Measurements from ENCODE around the gene CALML6. TPM values are rescaled to one million over a fixed set of nuclear protein-coding genes. Genes with fewer than 3 reads are reported as not detected.
A peak's percentile ranks its signal among the peaks of the same experiment; 100 is the strongest.

The CALML6 gene
- total and polyA plus RNA-seq, 2 experiments from 2014 or later, result 0.87 TPM; not detected in 1

- TF ChIP-seq CREB1 (CRISPR knock-in tag; IDR thresholded peaks at IDR 0.05; ENCODE audit: low read depth) (no peak), STAT1 (IDR thresholded peaks at IDR 0.05; ENCODE audit: unreplicated experiment) (no peak), ZNF114 (CRISPR knock-in tag; IDR thresholded peaks at IDR 0.05) (no peak), ZNF331 (CRISPR knock-in tag; IDR thresholded peaks at IDR 0.05; ENCODE audit: low read depth) (no peak)
- TF ChIP-seq, protein P1, sequence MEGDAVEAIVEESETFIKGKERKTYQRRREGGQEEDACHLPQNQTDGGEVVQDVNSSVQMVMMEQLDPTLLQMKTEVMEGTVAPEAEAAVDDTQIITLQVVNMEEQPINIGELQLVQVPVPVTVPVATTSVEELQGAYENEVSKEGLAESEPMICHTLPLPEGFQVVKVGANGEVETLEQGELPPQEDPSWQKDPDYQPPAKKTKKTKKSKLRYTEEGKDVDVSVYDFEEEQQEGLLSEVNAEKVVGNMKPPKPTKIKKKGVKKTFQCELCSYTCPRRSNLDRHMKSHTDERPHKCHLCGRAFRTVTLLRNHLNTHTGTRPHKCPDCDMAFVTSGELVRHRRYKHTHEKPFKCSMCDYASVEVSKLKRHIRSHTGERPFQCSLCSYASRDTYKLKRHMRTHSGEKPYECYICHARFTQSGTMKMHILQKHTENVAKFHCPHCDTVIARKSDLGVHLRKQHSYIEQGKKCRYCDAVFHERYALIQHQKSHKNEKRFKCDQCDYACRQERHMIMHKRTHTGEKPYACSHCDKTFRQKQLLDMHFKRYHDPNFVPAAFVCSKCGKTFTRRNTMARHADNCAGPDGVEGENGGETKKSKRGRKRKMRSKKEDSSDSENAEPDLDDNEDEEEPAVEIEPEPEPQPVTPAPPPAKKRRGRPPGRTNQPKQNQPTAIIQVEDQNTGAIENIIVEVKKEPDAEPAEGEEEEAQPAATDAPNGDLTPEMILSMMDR (conservative IDR thresholded peaks at IDR 0.05; ENCODE audit: low read depth in 2 of 2), result no peak
These were observed 3.2 kb downstream of the CALML6 start (continued) for GRCh38 chr1:1917995-1918900.

DNA sequence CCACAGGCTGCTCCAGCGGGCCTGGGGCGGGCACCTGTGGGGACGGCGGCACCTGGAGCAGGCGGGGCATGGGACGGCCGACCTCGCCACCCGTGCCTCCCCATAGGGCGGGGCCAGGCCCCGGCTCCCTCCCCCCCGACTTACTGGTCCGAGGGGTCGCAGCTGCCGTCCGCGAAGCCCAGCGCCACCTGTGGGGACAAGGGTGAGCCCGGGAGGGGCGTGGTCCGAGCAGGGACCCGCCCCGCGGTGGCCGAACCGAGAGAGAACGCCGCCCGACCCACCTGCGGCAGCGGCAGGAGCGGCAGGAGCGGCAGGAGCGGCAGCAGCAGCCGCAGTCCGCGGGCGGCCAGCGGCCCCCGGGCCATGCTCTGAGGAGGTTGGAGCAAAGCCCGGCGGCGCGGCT lies 3.8 kb downstream of the CALML6 start, which contains the start of gene TMEM52:
TMEM52 (minus strand) TSS at position 379 of the 403 bp plus-strand sequence; CDS start at position 365, 14 bp downstream.
- Histone ChIP-seq H3F3A (replicated peaks; ENCODE audit: low read depth) (0 out of 2 replicates have a peak, but pooled peaks cover 8% of the 10 kb centered on the region), H3K27ac (ENCODE audit: low read depth) (peak within 1 kb of the TSS; percentile 72; the same call in 1 of the 2 replicates), H3K79me2 (replicated peaks; ENCODE audit: insufficient read depth) (no peaks in the 10 kb centered on the region), H3K27me3 (ENCODE audit: insufficient read depth) (no peaks in the 10 kb centered on the region), H3K4me3 (peak within 1 kb of the TSS; percentile 76), H2AFZ (peak within 1 kb of the TSS; percentile 81), H3K36me3 (ENCODE audit: insufficient read depth) (no peaks in the 10 kb centered on the region), H3K9me2 (ENCODE audit: insufficient read depth) (no peaks in the 10 kb centered on the region), H3K4me1 (ENCODE audit: insufficient read depth) (no peaks in the 10 kb centered on the region; the same call in 1 of the 2 replicates), H4K20me1 (replicated peaks; ENCODE audit: insufficient read depth) (no peaks in the 10 kb centered on the region), H3K4me2 (peak within 1 kb of the TSS; percentile 86)
- Mint-ChIP-seq H3K27me3 (ENCODE audit: insufficient read depth, low read depth, poor library complexity) (peaks cover 6% of the 10 kb centered on the region), H3K4me3 (peak within 1 kb of the TSS; percentile 64), H3K36me3 (ENCODE audit: low read depth) (no peaks in the 10 kb centered on the region), H3K4me1 (peaks cover 7% of the 10 kb centered on the region; the same call in 2 of the 3 replicates), H3K9me3 (no peaks in the 10 kb centered on the region), H3K27ac (no peak within 1 kb of the TSS)
- DNase-seq (ENCODE audit: low spot score) (peak; percentile 89), ATAC-seq (peak; percentile 65)
- TF ChIP-seq CREB1 (CRISPR knock-in tag; IDR thresholded peaks at IDR 0.05; ENCODE audit: low read depth) (no peak), ZNF114 (CRISPR knock-in tag; IDR thresholded peaks at IDR 0.05) (no peak), EZH2phosphoT487 (IDR thresholded peaks at IDR 0.05; ENCODE audit: unreplicated experiment) (no peak), JUNB (IDR thresholded peaks at IDR 0.05; ENCODE audit: unreplicated experiment) (no peak), EZH2 (IDR thresholded peaks at IDR 0.05; ENCODE audit: low read depth, unreplicated experiment) (no peak), POLR2AphosphoS5 (IDR thresholded peaks at IDR 0.05; ENCODE audit: low read depth) (0 out of 2 replicates have a peak, but pooled peaks have one; percentile 49), NANOG (IDR thresholded peaks at IDR 0.05; ENCODE audit: borderline replicate concordance) (no peak), ZNF331 (CRISPR knock-in tag; IDR thresholded peaks at IDR 0.05; ENCODE audit: low read depth) (no peak), ETS1 (IDR thresholded peaks at IDR 0.05) (no peak)
- TF ChIP-seq, protein P1 (conservative IDR thresholded peaks at IDR 0.05; ENCODE audit: low read depth in 2 of 2), result peak; percentile 16 to 41; a peak in 3 of 4 replicates
- TF ChIP-seq, protein P2, sequence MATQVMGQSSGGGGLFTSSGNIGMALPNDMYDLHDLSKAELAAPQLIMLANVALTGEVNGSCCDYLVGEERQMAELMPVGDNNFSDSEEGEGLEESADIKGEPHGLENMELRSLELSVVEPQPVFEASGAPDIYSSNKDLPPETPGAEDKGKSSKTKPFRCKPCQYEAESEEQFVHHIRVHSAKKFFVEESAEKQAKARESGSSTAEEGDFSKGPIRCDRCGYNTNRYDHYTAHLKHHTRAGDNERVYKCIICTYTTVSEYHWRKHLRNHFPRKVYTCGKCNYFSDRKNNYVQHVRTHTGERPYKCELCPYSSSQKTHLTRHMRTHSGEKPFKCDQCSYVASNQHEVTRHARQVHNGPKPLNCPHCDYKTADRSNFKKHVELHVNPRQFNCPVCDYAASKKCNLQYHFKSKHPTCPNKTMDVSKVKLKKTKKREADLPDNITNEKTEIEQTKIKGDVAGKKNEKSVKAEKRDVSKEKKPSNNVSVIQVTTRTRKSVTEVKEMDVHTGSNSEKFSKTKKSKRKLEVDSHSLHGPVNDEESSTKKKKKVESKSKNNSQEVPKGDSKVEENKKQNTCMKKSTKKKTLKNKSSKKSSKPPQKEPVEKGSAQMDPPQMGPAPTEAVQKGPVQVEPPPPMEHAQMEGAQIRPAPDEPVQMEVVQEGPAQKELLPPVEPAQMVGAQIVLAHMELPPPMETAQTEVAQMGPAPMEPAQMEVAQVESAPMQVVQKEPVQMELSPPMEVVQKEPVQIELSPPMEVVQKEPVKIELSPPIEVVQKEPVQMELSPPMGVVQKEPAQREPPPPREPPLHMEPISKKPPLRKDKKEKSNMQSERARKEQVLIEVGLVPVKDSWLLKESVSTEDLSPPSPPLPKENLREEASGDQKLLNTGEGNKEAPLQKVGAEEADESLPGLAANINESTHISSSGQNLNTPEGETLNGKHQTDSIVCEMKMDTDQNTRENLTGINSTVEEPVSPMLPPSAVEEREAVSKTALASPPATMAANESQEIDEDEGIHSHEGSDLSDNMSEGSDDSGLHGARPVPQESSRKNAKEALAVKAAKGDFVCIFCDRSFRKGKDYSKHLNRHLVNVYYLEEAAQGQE (IDR thresholded peaks at IDR 0.05; ENCODE audit: unreplicated experiment), result no peak

Measured in GM23338 (cell line).